Transverse colon (tissue), 4 donors: ENCODE measurements around the gene CACNA1C.

Source experiments
- CTCF ChIP-seq, 5 experiments: fragments of 200-600 bp in 3 of 5; fragments of 450-650 bp in 2 of 5; sonication (generic) in 3 of 5; IDR thresholded peaks; 1 replicate in 2 of 5; 2 replicates in 3 of 5; pipeline ENCODE4 v1.5.1; 2016 to 2017; ENCODE audit warnings: antibody characterized with exemption in 5 of 5, inconsistent platforms in 3 of 5, mild to moderate bottlenecking in 2 of 5, moderate library complexity in 1 of 5
- EP300 ChIP-seq: sonication (generic); formaldehyde crosslinking; IDR thresholded peaks from one replicate; pipeline ENCODE4 v1.6.1; 2017; ENCODE audit warnings: antibody characterized with exemption, low read depth
- POLR2A ChIP-seq: fragments of 450-650 bp; IDR thresholded peaks from one replicate; pipeline ENCODE4 v1.6.1; 2016; ENCODE audit warnings: antibody characterized with exemption, mild to moderate bottlenecking, moderate library complexity
- POLR2AphosphoS5 ChIP-seq, 3 donors: sonication (generic); formaldehyde crosslinking; IDR thresholded peaks; one replicate each; pipeline ENCODE4 v1.6.1; 2016; ENCODE audit warnings: antibody characterized with exemption in 3 of 3

- no peak for TF ChIP-seq POLR2A
- no peak for TF ChIP-seq EP300
- no peak for TF ChIP-seq CTCF (IDR thresholded peaks at IDR 0.05)
- no peak for TF ChIP-seq POLR2AphosphoS5 (IDR thresholded peaks at IDR 0.05)
Observed at GRCh38 chr12:2451025-2451424, 398.2 kb downstream of the CACNA1C start.
